Measurements from ENCODE around the gene DNLZ. TPM values are rescaled to one million over a fixed set of nuclear protein-coding genes. Genes with fewer than 3 reads are reported as not detected.

Gene DNLZ
- total RNA-seq, 2 experiments from 2014 or later = 16.8 to 21.2 TPM

DNA sequence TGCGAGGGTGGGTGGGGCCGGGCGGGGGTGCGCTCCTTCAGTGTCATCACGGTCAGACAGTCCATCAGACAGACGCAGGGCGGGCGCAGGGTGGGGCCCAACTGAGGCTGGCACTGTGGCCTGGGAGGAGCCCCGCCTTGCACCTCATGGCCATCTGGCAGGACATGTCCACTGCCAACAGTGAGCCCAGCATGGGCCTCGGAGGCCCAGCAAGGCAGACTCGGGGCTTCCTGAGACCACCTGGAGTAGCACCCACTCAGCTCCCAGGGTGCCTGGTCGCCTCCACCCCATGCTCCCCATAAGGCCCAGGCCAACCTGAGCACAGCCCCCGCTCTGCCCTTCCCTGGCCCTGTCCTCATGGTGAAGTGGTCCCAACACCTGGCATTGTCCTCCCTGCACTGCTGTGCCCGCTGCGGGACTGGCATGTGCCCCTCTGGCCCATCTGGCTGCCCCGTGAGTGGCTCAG, 44.7 kb downstream of the DNLZ start:
- no peak for TF ChIP-seq EZH2phosphoT487 (IDR thresholded peaks at IDR 0.05; ENCODE audit: borderline replicate concordance, low read depth, low read length)
- TF ChIP-seq, protein P1, sequence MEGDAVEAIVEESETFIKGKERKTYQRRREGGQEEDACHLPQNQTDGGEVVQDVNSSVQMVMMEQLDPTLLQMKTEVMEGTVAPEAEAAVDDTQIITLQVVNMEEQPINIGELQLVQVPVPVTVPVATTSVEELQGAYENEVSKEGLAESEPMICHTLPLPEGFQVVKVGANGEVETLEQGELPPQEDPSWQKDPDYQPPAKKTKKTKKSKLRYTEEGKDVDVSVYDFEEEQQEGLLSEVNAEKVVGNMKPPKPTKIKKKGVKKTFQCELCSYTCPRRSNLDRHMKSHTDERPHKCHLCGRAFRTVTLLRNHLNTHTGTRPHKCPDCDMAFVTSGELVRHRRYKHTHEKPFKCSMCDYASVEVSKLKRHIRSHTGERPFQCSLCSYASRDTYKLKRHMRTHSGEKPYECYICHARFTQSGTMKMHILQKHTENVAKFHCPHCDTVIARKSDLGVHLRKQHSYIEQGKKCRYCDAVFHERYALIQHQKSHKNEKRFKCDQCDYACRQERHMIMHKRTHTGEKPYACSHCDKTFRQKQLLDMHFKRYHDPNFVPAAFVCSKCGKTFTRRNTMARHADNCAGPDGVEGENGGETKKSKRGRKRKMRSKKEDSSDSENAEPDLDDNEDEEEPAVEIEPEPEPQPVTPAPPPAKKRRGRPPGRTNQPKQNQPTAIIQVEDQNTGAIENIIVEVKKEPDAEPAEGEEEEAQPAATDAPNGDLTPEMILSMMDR (conservative IDR thresholded peaks at IDR 0.05; ENCODE audit: low read length) = no peak
- no peak for DNase-seq (ENCODE audit: low spot score)
- ChIA-PET POLR2A (no interaction called here), CTCF (ENCODE audit: unreplicated experiment) (no interaction called here)
- H4K20me1 ChIP-seq (ENCODE audit: insufficient read depth, low read length) = no peaks in the 10 kb centered on the region
- H3K9me3 ChIP-seq (ENCODE audit: low read length) = peaks cover 16% of the 10 kb centered on the region; the same call in 1 of the 2 replicates
- intact Hi-C loops (cut with micrococcal nuclease; ENCODE audit: unreplicated experiment) = no loop called here
- H3K4me1 ChIP-seq (ENCODE audit: insufficient read depth, low read length, poor library complexity, severe bottlenecking) = no peaks in the 10 kb centered on the region
- BruUV-seq (replicated peaks) = no TSS peak
- no peak overlapping the region for H3K4me2 ChIP-seq (ENCODE audit: low read length)
- H2AFZ ChIP-seq (ENCODE audit: low read length) = no peak overlapping the region
- H3K9me2 ChIP-seq (ENCODE audit: insufficient read depth, low read length) = no peaks in the 10 kb centered on the region
- H3K79me2 ChIP-seq (ENCODE audit: insufficient read depth, low read depth, low read length) = no peaks in the 10 kb centered on the region
- H3K4me3 ChIP-seq (ENCODE audit: low read depth, low read length, poor library complexity, severe bottlenecking) = no peak overlapping the region
- no peak overlapping the region for H3K27ac ChIP-seq (ENCODE audit: low read depth, low read length, poor library complexity, severe bottlenecking)
- H3K36me3 ChIP-seq (ENCODE audit: insufficient read depth, low read length) = no peaks in the 10 kb centered on the region

- Histone ChIP-seq H4K20me1 (ENCODE audit: insufficient read depth, low read length) (no peaks in the 10 kb centered on the region), H2AFZ (ENCODE audit: low read length) (no peak overlapping the region), H3K27ac (ENCODE audit: low read depth, low read length, poor library complexity, severe bottlenecking) (no peak overlapping the region), H3K9me2 (ENCODE audit: insufficient read depth, low read length) (no peaks in the 10 kb centered on the region), H3K4me3 (ENCODE audit: low read depth, low read length, poor library complexity, severe bottlenecking) (no peak overlapping the region), H3K4me1 (ENCODE audit: insufficient read depth, low read length, poor library complexity, severe bottlenecking) (no peaks in the 10 kb centered on the region), H3K9me3 (ENCODE audit: low read length) (peaks cover 16% of the 10 kb centered on the region; the same call in 1 of the 2 replicates), H3K4me2 (ENCODE audit: low read length) (no peak overlapping the region), H3K79me2 (ENCODE audit: insufficient read depth, low read depth, low read length) (no peaks in the 10 kb centered on the region), H3K36me3 (ENCODE audit: insufficient read depth, low read length) (no peaks in the 10 kb centered on the region)
- ChIA-PET POLR2A (no interaction called here), CTCF (ENCODE audit: unreplicated experiment) (no interaction called here)
- intact Hi-C loops (cut with micrococcal nuclease; ENCODE audit: unreplicated experiment) = no loop called here
- peak; percentile 13 for DNase-seq (ENCODE audit: low spot score)
- no TSS peak for BruUV-seq (replicated peaks)
- TF ChIP-seq, protein P1 (conservative IDR thresholded peaks at IDR 0.05; ENCODE audit: low read length) = no peak
- TF ChIP-seq EZH2phosphoT487 (IDR thresholded peaks at IDR 0.05; ENCODE audit: borderline replicate concordance, low read depth, low read length) = no peak
Measured at GRCh38 chr9:136318111-136318775, 45.3 kb downstream of the DNLZ start.

DNA sequence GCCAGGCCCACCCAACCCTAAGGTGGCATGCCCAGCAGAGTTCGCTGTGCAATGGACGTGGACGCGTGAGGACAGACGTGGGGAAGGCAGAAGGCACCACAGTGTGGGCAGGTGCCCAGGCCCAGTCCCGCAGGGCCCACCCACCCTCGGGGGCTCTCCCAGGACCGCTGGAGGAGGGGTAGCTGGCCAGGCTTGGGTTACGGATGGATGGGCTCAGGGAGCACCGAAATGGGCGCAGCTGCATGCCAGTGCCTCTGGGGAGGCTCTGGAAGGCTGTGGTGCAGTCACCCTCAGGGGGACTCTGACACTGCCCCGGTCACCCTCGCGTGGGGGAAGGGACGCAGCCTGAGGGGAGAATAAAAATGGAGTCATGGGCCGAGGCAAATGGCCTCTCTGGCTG, 45.8 kb downstream of the DNLZ start:
- intact Hi-C loops (cut with micrococcal nuclease; ENCODE audit: unreplicated experiment) = no loop called here
- ChIA-PET POLR2A (no interaction called here), CTCF (ENCODE audit: unreplicated experiment) (no interaction called here)
- H2AFZ ChIP-seq (ENCODE audit: low read length) = no peak overlapping the region
- no peaks in the 10 kb centered on the region for H3K36me3 ChIP-seq (ENCODE audit: insufficient read depth, low read length)
- DNase-seq (ENCODE audit: low spot score) = no peak
- TF ChIP-seq, protein P1 (conservative IDR thresholded peaks at IDR 0.05; ENCODE audit: low read length) = no peak
- no peak for TF ChIP-seq EZH2phosphoT487 (IDR thresholded peaks at IDR 0.05; ENCODE audit: borderline replicate concordance, low read depth, low read length)
- BruUV-seq (replicated peaks) = no TSS peak
- no peak overlapping the region for H3K4me2 ChIP-seq (ENCODE audit: low read length)
- H3K4me1 ChIP-seq (ENCODE audit: insufficient read depth, low read length, poor library complexity, severe bottlenecking) = no peaks in the 10 kb centered on the region
- H4K20me1 ChIP-seq (ENCODE audit: insufficient read depth, low read length) = no peaks in the 10 kb centered on the region
- H3K79me2 ChIP-seq (ENCODE audit: insufficient read depth, low read depth, low read length) = no peaks in the 10 kb centered on the region
- peaks cover 16% of the 10 kb centered on the region; the same call in 1 of the 2 replicates for H3K9me3 ChIP-seq (ENCODE audit: low read length)
- no peaks in the 10 kb centered on the region for H3K9me2 ChIP-seq (ENCODE audit: insufficient read depth, low read length)
- H3K27ac ChIP-seq (ENCODE audit: low read depth, low read length, poor library complexity, severe bottlenecking) = no peak overlapping the region
- no peak overlapping the region for H3K4me3 ChIP-seq (ENCODE audit: low read depth, low read length, poor library complexity, severe bottlenecking)
